ENCODE results near the gene SLC10A7. TPM values are rescaled to one million over a fixed set of nuclear protein-coding genes. Genes with fewer than 3 reads are reported as not detected.

The SLC10A7 gene
- total and polyA plus RNA-seq, 12 donors: 1.3 to 6.6 (median 4.4) TPM

DNA sequence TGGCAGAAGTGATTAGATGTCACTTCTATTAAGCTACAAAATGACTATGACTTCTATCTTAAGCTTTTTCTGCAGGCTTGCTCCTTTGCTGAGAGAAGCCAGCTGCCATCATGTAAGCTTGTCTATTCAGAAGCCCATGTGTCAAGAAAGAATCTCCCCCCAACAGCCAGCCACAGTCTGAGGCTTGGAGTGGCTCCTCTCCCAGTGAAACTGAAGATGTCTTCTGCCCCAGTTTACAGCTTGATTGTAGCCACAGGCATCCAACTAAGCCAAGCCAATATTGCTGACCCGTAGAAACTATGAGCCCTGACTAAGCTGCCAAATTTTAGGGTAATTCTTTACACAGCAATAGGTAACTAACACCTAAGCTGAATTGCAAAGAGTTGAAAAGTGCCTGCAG is 26.7 kb upstream of the SLC10A7 start:
- WGBS, 2 donors: 71 to 76% methylated on average over 1 of the region's 1 CpG
- intact Hi-C loops (cut with DNase I): no loop called here
- no peak for ATAC-seq

GRCh38 chr4:146545102-146545501 is 23.4 kb upstream of the SLC10A7 start:
- DNase-seq (no peak), ATAC-seq (no peak)
- TF ChIP-seq, protein P1, sequence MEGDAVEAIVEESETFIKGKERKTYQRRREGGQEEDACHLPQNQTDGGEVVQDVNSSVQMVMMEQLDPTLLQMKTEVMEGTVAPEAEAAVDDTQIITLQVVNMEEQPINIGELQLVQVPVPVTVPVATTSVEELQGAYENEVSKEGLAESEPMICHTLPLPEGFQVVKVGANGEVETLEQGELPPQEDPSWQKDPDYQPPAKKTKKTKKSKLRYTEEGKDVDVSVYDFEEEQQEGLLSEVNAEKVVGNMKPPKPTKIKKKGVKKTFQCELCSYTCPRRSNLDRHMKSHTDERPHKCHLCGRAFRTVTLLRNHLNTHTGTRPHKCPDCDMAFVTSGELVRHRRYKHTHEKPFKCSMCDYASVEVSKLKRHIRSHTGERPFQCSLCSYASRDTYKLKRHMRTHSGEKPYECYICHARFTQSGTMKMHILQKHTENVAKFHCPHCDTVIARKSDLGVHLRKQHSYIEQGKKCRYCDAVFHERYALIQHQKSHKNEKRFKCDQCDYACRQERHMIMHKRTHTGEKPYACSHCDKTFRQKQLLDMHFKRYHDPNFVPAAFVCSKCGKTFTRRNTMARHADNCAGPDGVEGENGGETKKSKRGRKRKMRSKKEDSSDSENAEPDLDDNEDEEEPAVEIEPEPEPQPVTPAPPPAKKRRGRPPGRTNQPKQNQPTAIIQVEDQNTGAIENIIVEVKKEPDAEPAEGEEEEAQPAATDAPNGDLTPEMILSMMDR (IDR thresholded peaks at IDR 0.05): peak in 1 of 9 donors; percentile 23
- no peak overlapping the region for H3K27ac ChIP-seq
- no peaks in the 10 kb centered on the region for H3K4me1 ChIP-seq
- peaks cover 0 to 22% (median 0%) of the 10 kb centered on the region in 11 donors for H3K9me3 ChIP-seq
- WGBS, 2 donors: 74 to 75% methylated on average over 2 of the region's 2 CpGs
- peaks cover 0 to 6% (median 0%) of the 10 kb centered on the region in 7 donors for H3K27me3 ChIP-seq
- H3K36me3 ChIP-seq: no peaks in the 10 kb centered on the region
- H3K4me3 ChIP-seq: no peak overlapping the region
- intact Hi-C loops (cut with DNase I): no loop called here

More for the DNA sequence above, 26.7 kb upstream of the SLC10A7 start:
- Histone ChIP-seq H3K9me3 (peaks cover 0 to 8% (median 0%) of the 10 kb centered on the region in 11 donors), H3K4me3 (no peak overlapping the region), H3K27me3 (peaks cover 0 to 6% (median 0%) of the 10 kb centered on the region in 7 donors), H3K36me3 (no peaks in the 10 kb centered on the region), H3K4me1 (no peaks in the 10 kb centered on the region), H3K27ac (no peak overlapping the region)
- TF ChIP-seq, protein P1 (IDR thresholded peaks at IDR 0.05): no peak
- DNase-seq: no peak

- TF ChIP-seq, protein P1 (IDR thresholded peaks at IDR 0.05): no peak
- no peak for DNase-seq
- Histone ChIP-seq H3K27ac (no peak overlapping the region), H3K9me3 (peaks cover 0 to 9% (median 0%) of the 10 kb centered on the region in 11 donors), H3K36me3 (no peaks in the 10 kb centered on the region), H3K4me3 (no peak overlapping the region), H3K4me1 (no peaks in the 10 kb centered on the region), H3K27me3 (peaks cover 0 to 6% (median 0%) of the 10 kb centered on the region in 7 donors)
- no peak for ATAC-seq
- intact Hi-C loops (cut with DNase I): no loop called here
These were observed 12.4 kb upstream of the SLC10A7 start for GRCh38 chr4:146534178-146534577.

- 42 to 50% methylated on average over 2 of the region's 2 CpGs for WGBS, 2 donors
- intact Hi-C loops (cut with DNase I): loop anchor here in 4 of 10 donors (10.0 kb wide), 3 partner anchors 161 to 351 kb away; partner anchors contain the start of gene LSM6 (in 1 of the 4)
- Histone ChIP-seq H3K27me3 (peaks cover 0 to 6% (median 0%) of the 10 kb centered on the region in 7 donors), H3K9me3 (no peaks in the 10 kb centered on the region), H3K4me1 (peaks cover 0 to 11% (median 6%) of the 10 kb centered on the region in 9 donors), H3K4me3 (no peak overlapping the region), H3K36me3 (no peaks in the 10 kb centered on the region), H3K27ac (no peak overlapping the region)
- DNase-seq (no peak), ATAC-seq (no peak)
- TF ChIP-seq, protein P1 (IDR thresholded peaks at IDR 0.05): no peak
These were observed 4.0 kb upstream of the SLC10A7 start for GRCh38 chr4:146525754-146526153.
